Spleen (tissue), 11 donors: Measurements from ENCODE around the gene SMIM15. TPM values are rescaled to one million over a fixed set of nuclear protein-coding genes. Genes with fewer than 3 reads are reported as not detected.

ENCODE experiments used
- DNase-seq: peaks from one replicate; pipeline ENCODE4 v3.0.0-alpha.2; 2020
- H3K27ac ChIP-seq, 8 donors: fragments of 200-600 bp; sonication (generic) in 7 of 8; 1 replicate in 4 of 8; 2 replicates in 4 of 8; pipeline versions ENCODE4 v1.5.0 to v1.8.0; 2016 to 2021; ENCODE audit warnings: inconsistent platforms in 4 of 8, mild to moderate bottlenecking in 4 of 8, moderate library complexity in 1 of 8
- H3K27me3 ChIP-seq, 7 donors: fragments of 200-600 bp; sonication (generic) in 6 of 7; replicated peaks in 1 of 7; 1 replicate in 4 of 7; 2 replicates in 3 of 7; pipeline versions ENCODE4 v1.5.0 to v1.8.0; 2016 to 2021; ENCODE audit warnings: inconsistent platforms in 3 of 7, mild to moderate bottlenecking in 1 of 7
- H3K36me3 ChIP-seq, 6 donors: fragments of 200-600 bp; sonication (generic) in 5 of 6; 1 replicate in 4 of 6; 2 replicates in 2 of 6; pipeline versions ENCODE4 v1.5.0 to v1.8.0; 2016 to 2021; ENCODE audit warnings: inconsistent platforms in 2 of 6
- H3K4me1 ChIP-seq, 6 donors: fragments of 200-600 bp; sonication (generic) in 5 of 6; 1 replicate in 3 of 6; 2 replicates in 3 of 6; pipeline versions ENCODE4 v1.5.0 to v1.8.0; 2016 to 2021; ENCODE audit warnings: inconsistent platforms in 3 of 6
- H3K4me3 ChIP-seq, 8 donors: fragments of 200-600 bp; sonication (generic) in 7 of 8; 1 replicate in 4 of 8; 2 replicates in 4 of 8; pipeline versions ENCODE4 v1.5.0 to v1.8.0; 2016 to 2021; ENCODE audit warnings: inconsistent platforms in 4 of 8, mild to moderate bottlenecking in 4 of 8, moderate library complexity in 2 of 8
- H3K9me3 ChIP-seq, 8 donors: fragments of 200-600 bp; sonication (generic) in 7 of 8; 1 replicate in 4 of 8; 2 replicates in 4 of 8; pipeline versions ENCODE4 v1.5.0 to v1.8.0; 2016 to 2021; ENCODE audit warnings: inconsistent platforms in 4 of 8
- POLR2A ChIP-seq, 3 donors: fragments of 450-650 bp; IDR thresholded peaks; one replicate each; pipeline ENCODE4 v1.5.1; 2017; ENCODE audit warnings: antibody characterized with exemption in 3 of 3, mild to moderate bottlenecking in 1 of 3
- POLR2AphosphoS5 ChIP-seq, 3 donors: sonication (generic); formaldehyde crosslinking; IDR thresholded peaks; one replicate each; pipeline ENCODE4 v1.5.1; 2017; ENCODE audit warnings: antibody characterized with exemption in 3 of 3
- WGBS, 5 donors: extraction: QIAGEN DNeasy Blood & Tissue Kit in 3 of 5; methylation state at CpG; one replicate each; pipeline versions ENCODE4 v1.1.5 to v1.1.7; 2013 to 2018; 5-methylcytosine and 5-hydroxymethylcytosine counted together
- intact Hi-C: fragments of 100-400 bp; cut with DNase I; formaldehyde crosslinking; loops from one replicate; pipeline ENCODE4 v1.15.0; 2023; ENCODE audit warnings: low total_unique reads
- polyA plus RNA-seq, 3 donors: library from polyadenylated mRNA; stranded (reverse); fragments of 200-250 nt; gene quantifications; one replicate each; pipeline ENCODE4 v1.2.1, GENCODE V29; 2013
- total RNA-seq, 7 donors: library from RNA; depleted of rRNA in 3 of 7; stranded (reverse); fragments of >200 nt in 3 of 7; fragmentation: NEBNext Ultra II Directional in 4 of 7; extraction: Animal tissue kit (Norgen Biotek cat#: 25700) in 4 of 7; gene quantifications; one replicate each; pipeline versions ENCODE4 v1.1.0 to v1.2.1, GENCODE V29; 2016 to 2021
- TF ChIP-seq, protein P1 (sequence below), 11 experiments: fragments of 200-600 bp in 7 of 11; fragments of 450-650 bp in 4 of 11; sonication (generic) in 4 of 11; IDR thresholded peaks in 8 of 11; conservative IDR thresholded peaks in 3 of 11; 1 replicate in 7 of 11; 2 replicates in 4 of 11; pipeline versions ENCODE4 v1.4.0 to v1.8.0; 2016 to 2021; ENCODE audit warnings: antibody characterized with exemption in 11 of 11, inconsistent platforms in 4 of 11, mild to moderate bottlenecking in 1 of 11
- donor health status: healthy with polysubstance abuse.
- donor health status: DM: no; HTN: no; CAD: no; lungs with moderate emphysema.
- donor health status: DM: no; HTN: no; CAD: no.
- donor health status: Bipolar disorder and iron deficiency.
- donor health status: healthy.
- donor health status: DM: no; HTN: no; CAD: no.
- donor health status: DM: yes; HTN: yes; CAD: no.

Gene SMIM15
- total and polyA plus RNA-seq, 10 donors, result 14.4 to 42.9 (median 30.7) TPM

DNA sequence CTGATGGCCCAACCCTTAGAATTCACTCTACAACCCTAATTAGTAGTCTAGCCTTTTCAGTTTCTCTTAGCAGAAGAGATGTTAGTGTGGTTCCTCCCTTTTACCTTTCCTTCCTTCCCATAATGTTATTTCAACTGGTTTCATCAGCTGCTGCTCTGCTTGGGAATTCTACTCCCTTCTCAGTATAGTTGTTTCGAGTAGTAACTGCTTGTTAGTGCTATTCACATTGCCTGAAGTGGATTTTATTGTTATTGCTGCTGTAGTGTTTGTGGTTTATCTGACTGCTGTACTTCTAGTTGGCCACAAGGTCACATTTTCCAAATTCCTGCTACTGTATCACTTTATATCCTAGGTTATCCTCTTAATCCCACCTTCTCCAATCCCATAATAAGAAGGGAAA lies 29.7 kb downstream of the SMIM15 start:
- Histone ChIP-seq H3K36me3 (no peaks in the 10 kb centered on the region), H3K4me1 (no peaks in the 10 kb centered on the region), H3K4me3 (no peak overlapping the region), H3K27ac (no peak overlapping the region), H3K9me3 (no peaks in the 10 kb centered on the region), H3K27me3 (no peaks in the 10 kb centered on the region)
- 89 to 100% (median 91%) methylated on average over 1 of the region's 1 CpG for WGBS, 5 donors
- intact Hi-C loops, result no loop called here
- TF ChIP-seq POLR2A (IDR thresholded peaks at IDR 0.05), result no peak
- TF ChIP-seq, protein P1, sequence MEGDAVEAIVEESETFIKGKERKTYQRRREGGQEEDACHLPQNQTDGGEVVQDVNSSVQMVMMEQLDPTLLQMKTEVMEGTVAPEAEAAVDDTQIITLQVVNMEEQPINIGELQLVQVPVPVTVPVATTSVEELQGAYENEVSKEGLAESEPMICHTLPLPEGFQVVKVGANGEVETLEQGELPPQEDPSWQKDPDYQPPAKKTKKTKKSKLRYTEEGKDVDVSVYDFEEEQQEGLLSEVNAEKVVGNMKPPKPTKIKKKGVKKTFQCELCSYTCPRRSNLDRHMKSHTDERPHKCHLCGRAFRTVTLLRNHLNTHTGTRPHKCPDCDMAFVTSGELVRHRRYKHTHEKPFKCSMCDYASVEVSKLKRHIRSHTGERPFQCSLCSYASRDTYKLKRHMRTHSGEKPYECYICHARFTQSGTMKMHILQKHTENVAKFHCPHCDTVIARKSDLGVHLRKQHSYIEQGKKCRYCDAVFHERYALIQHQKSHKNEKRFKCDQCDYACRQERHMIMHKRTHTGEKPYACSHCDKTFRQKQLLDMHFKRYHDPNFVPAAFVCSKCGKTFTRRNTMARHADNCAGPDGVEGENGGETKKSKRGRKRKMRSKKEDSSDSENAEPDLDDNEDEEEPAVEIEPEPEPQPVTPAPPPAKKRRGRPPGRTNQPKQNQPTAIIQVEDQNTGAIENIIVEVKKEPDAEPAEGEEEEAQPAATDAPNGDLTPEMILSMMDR (IDR thresholded peaks at IDR 0.05 in 8 of 11, conservative IDR thresholded peaks at IDR 0.05 in 3 of 11), result no peak
- no peak for TF ChIP-seq POLR2AphosphoS5 (IDR thresholded peaks at IDR 0.05)
- DNase-seq, result no peak

DNA sequence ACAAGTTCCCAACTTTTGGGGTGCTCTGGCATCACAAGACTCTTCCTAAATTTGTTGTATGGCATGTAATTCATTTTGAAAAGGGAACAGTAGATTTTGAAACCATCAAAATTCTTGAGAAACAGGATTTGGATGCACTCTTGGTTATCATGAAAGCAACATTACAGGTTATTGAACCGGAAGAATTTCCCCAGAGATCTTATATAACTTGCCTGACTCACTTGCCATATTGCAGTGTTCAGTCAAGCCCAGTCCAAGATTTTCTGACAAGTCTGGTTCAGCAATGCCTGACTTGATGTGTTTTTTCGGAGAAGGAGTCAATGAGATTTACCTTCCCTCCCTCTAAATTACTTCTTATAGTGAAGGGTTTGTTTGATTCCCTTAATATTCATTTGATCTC lies 32.0 kb downstream of the SMIM15 start:
- WGBS, 5 donors, result 70 to 94% (median 88%) methylated on average over 2 of the region's 2 CpGs
- TF ChIP-seq POLR2A (IDR thresholded peaks at IDR 0.05), result no peak
- TF ChIP-seq, protein P1 (IDR thresholded peaks at IDR 0.05 in 8 of 11, conservative IDR thresholded peaks at IDR 0.05 in 3 of 11), result no peak
- TF ChIP-seq POLR2AphosphoS5 (IDR thresholded peaks at IDR 0.05), result no peak
- no peak overlapping the region for H3K4me3 ChIP-seq
- no peaks in the 10 kb centered on the region for H3K27me3 ChIP-seq
- no peak overlapping the region for H3K27ac ChIP-seq
- no peaks in the 10 kb centered on the region for H3K36me3 ChIP-seq
- no peaks in the 10 kb centered on the region for H3K9me3 ChIP-seq
- intact Hi-C loops, result no loop called here
- no peak for DNase-seq
- H3K4me1 ChIP-seq, result no peaks in the 10 kb centered on the region

DNA sequence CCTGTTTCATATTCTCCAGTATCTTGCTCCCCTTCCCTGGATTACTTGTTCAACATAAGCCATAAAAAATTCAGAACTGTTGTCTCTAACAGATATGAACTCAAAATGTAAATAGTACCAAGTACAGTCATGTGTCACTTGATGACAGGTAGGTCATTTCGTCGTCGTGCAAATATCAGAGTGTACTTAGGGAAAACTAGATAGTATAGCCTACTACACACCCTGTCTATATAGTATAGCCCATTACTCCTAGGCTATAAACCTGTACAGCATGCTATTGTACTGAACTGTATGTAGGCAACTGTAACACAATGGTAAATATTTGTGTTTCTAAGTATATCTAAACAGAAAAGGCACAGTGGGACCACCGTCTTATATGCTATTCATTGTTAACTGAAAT lies 39.1 kb downstream of the SMIM15 start:
- H3K4me3 ChIP-seq, result no peak overlapping the region
- DNase-seq, result no peak
- H3K27ac ChIP-seq, result no peak overlapping the region
- TF ChIP-seq, protein P1 (IDR thresholded peaks at IDR 0.05 in 8 of 11, conservative IDR thresholded peaks at IDR 0.05 in 3 of 11), result no peak
- no peak for TF ChIP-seq POLR2AphosphoS5 (IDR thresholded peaks at IDR 0.05)
- no peak for TF ChIP-seq POLR2A (IDR thresholded peaks at IDR 0.05)
- H3K27me3 ChIP-seq, result no peaks in the 10 kb centered on the region
- no peaks in the 10 kb centered on the region for H3K4me1 ChIP-seq
- intact Hi-C loops, result no loop called here
- no peaks in the 10 kb centered on the region for H3K9me3 ChIP-seq
- 96 to 99% (median 98%) methylated on average over 4 of the region's 4 CpGs for WGBS, 5 donors
- H3K36me3 ChIP-seq, result no peaks in the 10 kb centered on the region

DNA sequence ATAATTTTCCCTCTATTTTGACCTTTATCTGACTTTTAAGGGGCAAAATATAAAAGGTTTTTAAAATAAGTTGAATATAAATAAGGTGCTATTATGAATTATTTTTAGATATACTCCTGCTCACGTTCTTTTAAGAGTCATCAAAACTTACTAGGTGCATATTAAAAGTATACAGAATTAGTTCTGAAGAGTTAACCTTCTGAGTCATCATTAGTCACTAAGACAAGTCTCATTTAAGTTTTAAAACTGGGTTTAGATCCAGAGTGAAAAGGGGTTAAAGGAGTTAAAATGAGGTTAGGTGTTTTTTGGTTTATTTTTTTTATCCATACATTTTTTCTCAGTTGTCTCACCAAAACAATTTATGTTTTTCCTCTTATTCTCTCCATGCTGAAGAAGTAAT lies 41.7 kb downstream of the SMIM15 start:
- 76 to 92% (median 82%) methylated on average over 1 of the region's 1 CpG for WGBS, 5 donors
- DNase-seq, result no peak
- TF ChIP-seq POLR2A (IDR thresholded peaks at IDR 0.05) (no peak), POLR2AphosphoS5 (IDR thresholded peaks at IDR 0.05) (no peak)
- TF ChIP-seq, protein P1 (IDR thresholded peaks at IDR 0.05 in 8 of 11, conservative IDR thresholded peaks at IDR 0.05 in 3 of 11), result no peak
- intact Hi-C loops, result no loop called here
- Histone ChIP-seq H3K27ac (no peak overlapping the region), H3K27me3 (no peaks in the 10 kb centered on the region), H3K9me3 (no peaks in the 10 kb centered on the region), H3K4me3 (no peak overlapping the region), H3K4me1 (no peaks in the 10 kb centered on the region), H3K36me3 (no peaks in the 10 kb centered on the region)
